Activated naive CD4-positive, alpha-beta T cell treated with Interleukin-2 at 50 U/mL for 16 hours (primary cell): ENCODE measurements around the gene NPLOC4.
A peak's percentile ranks its signal among the peaks of the same experiment; 100 is the strongest.

ENCODE experiments used
- DNase-seq: peaks from one replicate; pipeline ENCODE4 v3.0.0-alpha.2; 2020

NPLOC4 gene

GRCh38 chr17:81582749-81583148, 54.2 kb downstream of the NPLOC4 start:
- no peak for DNase-seq

GRCh38 chr17:81582341-81582740, 54.6 kb downstream of the NPLOC4 start:
- DNase-seq = no peak

GRCh38 chr17:81581758-81582157, 55.2 kb downstream of the NPLOC4 start:
- DNase-seq = no peak

GRCh38 chr17:81580481-81580880, 56.4 kb downstream of the NPLOC4 start:
- DNase-seq = no peak

GRCh38 chr17:81579821-81580321, 57.0 kb downstream of the NPLOC4 start:
- DNase-seq = no peak

- DNase-seq = no peak
These were observed 57.6 kb downstream of the NPLOC4 start for GRCh38 chr17:81579298-81579697.

GRCh38 chr17:81578561-81579225, 58.2 kb downstream of the NPLOC4 start:
- DNase-seq = peak; percentile 5

GRCh38 chr17:81578038-81578441, 58.9 kb downstream of the NPLOC4 start:
- DNase-seq = no peak

GRCh38 chr17:81577278-81578000, 59.5 kb downstream of the NPLOC4 start:
- DNase-seq = no peak

GRCh38 chr17:81576621-81577277, 60.2 kb downstream of the NPLOC4 start:
- DNase-seq = no peak

GRCh38 chr17:81575836-81576235, 61.1 kb downstream of the NPLOC4 start:
- DNase-seq = no peak

- no peak for DNase-seq
These were observed 62.3 kb downstream of the NPLOC4 start for GRCh38 chr17:81574643-81574956.

- no peak for DNase-seq
These were observed 62.9 kb downstream of the NPLOC4 start for GRCh38 chr17:81573794-81574642.

- no peak for DNase-seq
These were observed 64.2 kb downstream of the NPLOC4 start for GRCh38 chr17:81572563-81573168.

- no peak for DNase-seq
These were observed 65.9 kb downstream of the NPLOC4 start for GRCh38 chr17:81570964-81571363.

- no peak for DNase-seq
These were observed 66.9 kb downstream of the NPLOC4 start for GRCh38 chr17:81569986-81570514.

GRCh38 chr17:81568416-81568815, 68.5 kb downstream of the NPLOC4 start:
- DNase-seq = no peak

- DNase-seq = no peak
These were observed 69.7 kb downstream of the NPLOC4 start for GRCh38 chr17:81567191-81567590.

GRCh38 chr17:81566461-81567126, 70.3 kb downstream of the NPLOC4 start:
- no peak for DNase-seq

GRCh38 chr17:81565231-81565630, 71.7 kb downstream of the NPLOC4 start:
- DNase-seq = no peak

- DNase-seq = no peak
These were observed 72.1 kb downstream of the NPLOC4 start for GRCh38 chr17:81564778-81565177.
